HEK293 (cell line): Measurements from ENCODE around the gene TMEM14C.

ENCODE experiments used
- CTCF ChIA-PET: fragments of 350-600 bp; formaldehyde crosslinking; extraction: SDS; loops from one replicate; lab custom pipeline; 2021; ENCODE audit warnings: antibody characterized with exemption; lab: Yijun Ruan, JAX
- POLR2A ChIA-PET: fragments of 300-600 bp; formaldehyde crosslinking; extraction: SDS; loops from one replicate; lab custom pipeline; 2020; ENCODE audit warnings: antibody characterized with exemption, inconsistent platforms; lab: Yijun Ruan, JAX
- H3K27ac ChIP-seq: fragments of 200-500 bp; sonication (Bioruptor generic); 2 replicates; pipeline ENCODE4 v1.5.1; 2014; ENCODE audit warnings: low read depth, low read length, control low read depth, inconsistent platforms; ENCODE audit errors: extremely low read depth
- H3K36me3 ChIP-seq, 2 experiments: fragments of 200-500 bp in 1 of 2; sonication (Bioruptor generic) in 1 of 2; 1 replicate in 1 of 2; 2 replicates in 1 of 2; pipeline ENCODE4 v1.5.1; 2014 to 2017; ENCODE audit warnings: inconsistent platforms in 2 of 2, low read length in 2 of 2; ENCODE audit not compliant: control insufficient read depth in 2 of 2, insufficient read depth in 1 of 2
- H3K4me1 ChIP-seq: fragments of 200-500 bp; sonication (Bioruptor generic); 2 replicates; pipeline ENCODE4 v1.5.1; 2014; ENCODE audit warnings: mild to moderate bottlenecking, low read length, inconsistent platforms; ENCODE audit not compliant: control insufficient read depth, insufficient read depth
- H3K4me3 ChIP-seq: 2 replicates; pipeline ENCODE4 v1.5.1; 2011; ENCODE audit warnings: low read depth, mild to moderate bottlenecking, control low read depth, low read length, moderate library complexity
- H3K9me3 ChIP-seq: fragments of 200-500 bp; sonication (Bioruptor generic); 2 replicates; pipeline ENCODE4 v1.5.1; 2014; ENCODE audit warnings: low read depth, low read length, inconsistent platforms; ENCODE audit not compliant: control insufficient read depth, insufficient read depth
- ATF2 ChIP-seq: fragments of 450-650 bp; formaldehyde crosslinking; IDR thresholded peaks from 2 replicates; pipeline ENCODE4 v1.5.1; 2016; ENCODE audit warnings: missing biosample characterization, missing genetic modification characterization, low read depth
- MEIS1 ChIP-seq: sonication (generic); formaldehyde crosslinking; IDR thresholded peaks from 2 replicates; pipeline ENCODE4 v1.8.1; 2022; ENCODE audit warnings: missing genetic modification reagents, mild to moderate bottlenecking, borderline replicate concordance
- OSR2 ChIP-seq: fragments of 450-650 bp; formaldehyde crosslinking; IDR thresholded peaks from 2 replicates; pipeline ENCODE4 v1.5.1; 2016; ENCODE audit warnings: missing biosample characterization, missing genetic modification characterization
- PRDM6 ChIP-seq: fragments of 450-650 bp; formaldehyde crosslinking; IDR thresholded peaks from 2 replicates; pipeline ENCODE4 v1.5.1; 2017; ENCODE audit warnings: missing biosample characterization, missing genetic modification characterization
- REPIN1 ChIP-seq: fragments of 450-650 bp; formaldehyde crosslinking; IDR thresholded peaks from 2 replicates; pipeline ENCODE4 v1.5.1; 2017; ENCODE audit warnings: missing biosample characterization, missing genetic modification characterization, low read depth
- ZBTB6 ChIP-seq: fragments of 450-650 bp; formaldehyde crosslinking; IDR thresholded peaks from 2 replicates; pipeline ENCODE4 v1.5.1; 2017; ENCODE audit warnings: missing biosample characterization, missing genetic modification characterization
- ZFP37 ChIP-seq: fragments of 450-650 bp; formaldehyde crosslinking; IDR thresholded peaks from 2 replicates; pipeline ENCODE4 v1.5.1; 2016; ENCODE audit warnings: missing biosample characterization, missing genetic modification characterization
- ZNF350 ChIP-seq: fragments of 450-650 bp; formaldehyde crosslinking; IDR thresholded peaks from 2 replicates; pipeline ENCODE4 v1.5.0; 2017; ENCODE audit warnings: missing biosample characterization, mild to moderate bottlenecking, missing genetic modification characterization
- ZNF394 ChIP-seq: fragments of 450-650 bp; formaldehyde crosslinking; IDR thresholded peaks from 2 replicates; pipeline ENCODE4 v1.5.1; 2016; ENCODE audit warnings: missing biosample characterization, missing genetic modification characterization, mild to moderate bottlenecking, moderate library complexity, borderline replicate concordance
- ZNF600 ChIP-seq: fragments of 450-650 bp; formaldehyde crosslinking; IDR thresholded peaks from 2 replicates; pipeline ENCODE4 v1.5.1; 2016; ENCODE audit warnings: missing biosample characterization, missing genetic modification characterization
- ZNF610 ChIP-seq: fragments of 450-650 bp; formaldehyde crosslinking; IDR thresholded peaks from 2 replicates; pipeline ENCODE4 v1.5.1; 2016; ENCODE audit warnings: missing biosample characterization, missing genetic modification characterization, borderline replicate concordance
- ZNF645 ChIP-seq: fragments of 450-650 bp; formaldehyde crosslinking; IDR thresholded peaks from 2 replicates; pipeline ENCODE4; 2016; ENCODE audit warnings: missing biosample characterization, missing genetic modification characterization
- ZNF660 ChIP-seq: fragments of 450-650 bp; IDR thresholded peaks from 2 replicates; pipeline ENCODE4 v1.5.1; 2018; ENCODE audit warnings: missing biosample characterization, mild to moderate bottlenecking, missing genetic modification characterization
- ZNF664 ChIP-seq: fragments of 450-650 bp; formaldehyde crosslinking; IDR thresholded peaks from 2 replicates; pipeline ENCODE4 v1.5.1; 2016; ENCODE audit warnings: missing biosample characterization, missing genetic modification characterization
- ZNF777 ChIP-seq: fragments of 450-650 bp; formaldehyde crosslinking; IDR thresholded peaks from 2 replicates; pipeline ENCODE4 v1.5.1; 2017; ENCODE audit warnings: missing biosample characterization, missing genetic modification characterization, borderline replicate concordance
- ZNF792 ChIP-seq: fragments of 450-650 bp; formaldehyde crosslinking; IDR thresholded peaks from 2 replicates; pipeline ENCODE4 v1.5.1; 2016; ENCODE audit warnings: missing biosample characterization, missing genetic modification characterization

The TMEM14C gene

GRCh38 chr6:10686901-10687300 lies 36.0 kb upstream of the TMEM14C start:
- H3K36me3 ChIP-seq, result no peaks in the 10 kb centered on the region
- POLR2A ChIA-PET, result no interaction called here
- TF ChIP-seq ZNF610 (no peak), ATF2 (no peak), ZFP37 (no peak), PRDM6 (tag by site-specific recombination) (no peak), MEIS1 (CRISPR knock-in tag) (no peak), ZNF645 (tag by site-specific recombination) (no peak), ZNF660 (tag by site-specific recombination) (no peak)
- CTCF ChIA-PET, result interaction anchor here (0.7 to 1.3 kb wide), 4 partner anchors 12 to 208 kb away, joined by 3 to 4 read pairs (median 4); no protein-coding TSS in a partner anchor
- H3K9me3 ChIP-seq, result no peaks in the 10 kb centered on the region
- no peak overlapping the region for H3K4me3 ChIP-seq
- no peaks in the 10 kb centered on the region for H3K4me1 ChIP-seq
- H3K27ac ChIP-seq, result no peak overlapping the region

- TF ChIP-seq ZNF600 (tag by site-specific recombination) (no peak), OSR2 (tag by site-specific recombination) (no peak), ZNF350 (no peak), ZNF394 (tag by site-specific recombination) (no peak), ZBTB6 (tag by site-specific recombination) (no peak), ZNF777 (tag by site-specific recombination) (no peak), REPIN1 (tag by site-specific recombination) (no peak), ZNF664 (tag by site-specific recombination) (no peak), ZNF792 (no peak)
- H3K27ac ChIP-seq, result no peak overlapping the region
- no peak overlapping the region for H3K4me3 ChIP-seq
- no peaks in the 10 kb centered on the region for H3K9me3 ChIP-seq
- peaks cover 0 to 3% of the 10 kb centered on the region in 2 experiments; a peak in 1 of 3 replicates for H3K36me3 ChIP-seq
- no peaks in the 10 kb centered on the region for H3K4me1 ChIP-seq
- POLR2A ChIA-PET, result no interaction called here
- CTCF ChIA-PET, result interaction anchor here (0.7 to 0.9 kb wide), 2 partner anchors 13 to 209 kb away, joined by 3 read pairs; no protein-coding TSS in a partner anchor
These were observed 35.3 kb upstream of the TMEM14C start for GRCh38 chr6:10687582-10687981.
